Keratinocyte (primary cell): ENCODE measurements around the gene NMUR2. TPM values are rescaled to one million over a fixed set of nuclear protein-coding genes. Genes with fewer than 3 reads are reported as not detected.

Experiments
- DNase-seq: peaks from one replicate; pipeline ENCODE4 v3.0.0-alpha.2; 2011; ENCODE audit warnings: low read depth, missing footprints, low spot score
- FAIRE-seq: peaks from 2 replicates; lab custom pipeline; 2011; peaks lifted over from hg19 to GRCh38; lab: Jason Lieb, UNC
- H2AFZ ChIP-seq: 2 replicates; pipeline ENCODE4 v1.6.0; 2012; ENCODE audit warnings: low read length, control low read depth, inconsistent platforms; ENCODE audit not compliant: control insufficient read depth
- H3K27ac ChIP-seq: 2 replicates; pipeline ENCODE4 v1.5.1; 2011; ENCODE audit warnings: low read length; ENCODE audit not compliant: control insufficient read depth, insufficient read depth
- H3K27me3 ChIP-seq: 3 replicates; pipeline ENCODE4 v1.6.0; 2011; ENCODE audit warnings: low read length; ENCODE audit not compliant: control insufficient read depth, insufficient read depth; ENCODE audit errors: extremely low read depth
- H3K36me3 ChIP-seq, 2 experiments: 2 replicates in 1 of 2; 3 replicates in 1 of 2; pipeline ENCODE4 v1.5.1; 2011; ENCODE audit warnings: low read length in 2 of 2, mild to moderate bottlenecking in 1 of 2; ENCODE audit not compliant: control insufficient read depth in 2 of 2, insufficient read depth in 2 of 2; ENCODE audit errors: extremely low read depth in 1 of 2
- H3K4me1 ChIP-seq: 3 replicates; pipeline ENCODE4 v1.5.1; 2011; ENCODE audit warnings: low read length; ENCODE audit not compliant: control insufficient read depth, insufficient read depth; ENCODE audit errors: extremely low read depth
- H3K4me2 ChIP-seq: 3 replicates; pipeline ENCODE4 v1.6.0; 2011; ENCODE audit warnings: low read depth, low read length; ENCODE audit not compliant: control insufficient read depth, insufficient read depth; ENCODE audit errors: extremely low read depth
- H3K4me3 ChIP-seq, 3 experiments: fragments of 200-600 bp in 1 of 3; sonication (generic) in 1 of 3; 2 replicates in 2 of 3; 3 replicates in 1 of 3; pipeline ENCODE4 v1.5.1; 2011 to 2016; ENCODE audit warnings: low read length in 3 of 3, mild to moderate bottlenecking in 3 of 3, control low read depth in 2 of 3, inconsistent platforms in 1 of 3, low read depth in 1 of 3, mixed read lengths in 1 of 3, mixed run types in 1 of 3, moderate library complexity in 1 of 3; ENCODE audit not compliant: control insufficient read depth in 2 of 3, insufficient read depth in 2 of 3; ENCODE audit errors: extremely low read depth in 1 of 3
- H3K79me2 ChIP-seq: 2 replicates; pipeline ENCODE4 v1.6.0; 2012; ENCODE audit warnings: low read length; ENCODE audit not compliant: control insufficient read depth, insufficient read depth
- H3K9ac ChIP-seq: 3 replicates; pipeline ENCODE4 v1.6.0; 2011; ENCODE audit warnings: low read length; ENCODE audit not compliant: control insufficient read depth, insufficient read depth; ENCODE audit errors: extremely low read depth
- H3K9me1 ChIP-seq: 3 replicates; pipeline ENCODE4 v1.6.0; 2011; ENCODE audit warnings: low read length; ENCODE audit not compliant: control insufficient read depth, insufficient read depth; ENCODE audit errors: extremely low read depth
- H3K9me3 ChIP-seq: 2 replicates; pipeline ENCODE4 v1.5.1; 2012; ENCODE audit warnings: low read depth, low read length; ENCODE audit not compliant: control insufficient read depth
- H4K20me1 ChIP-seq: 3 replicates; pipeline ENCODE4 v1.6.0; 2011; ENCODE audit warnings: low read length; ENCODE audit not compliant: control insufficient read depth, insufficient read depth; ENCODE audit errors: extremely low read depth
- EZH2 ChIP-seq: IDR thresholded peaks from one replicate; pipeline ENCODE4 v1.6.1; 2012; ENCODE audit warnings: inconsistent platforms, mild to moderate bottlenecking, low read length, moderate library complexity
- dilution Hi-C: fragments of 300-500 bp; cut with MboI; formaldehyde crosslinking; loops from one replicate; pipeline ENCODE4 v1.7.0; 2020; ENCODE audit warnings: low sequenced_read_pairs; ENCODE audit not compliant: extremely low pct_ligation_motif_present
- polyA plus RNA-seq, 5 experiments: library from polyadenylated mRNA; depleted of rRNA in 3 of 5; stranded (reverse) in 3 of 5; stranded (forward) in 1 of 5; unstranded in 1 of 5; fragments of >200 nt; gene quantifications; 1 replicate in 1 of 5; 2 replicates in 3 of 5; 3 replicates in 1 of 5; pipeline versions ENCODE4 v1.2.1 to v1.2.3, GENCODE V29; 2011 to 2012; ENCODE audit warnings: missing spikeins in 2 of 5, low read depth in 1 of 5, low replicate concordance in 1 of 5
- TF ChIP-seq, protein P1 (sequence below), 3 experiments: IDR thresholded peaks in 1 of 3; conservative IDR thresholded peaks in 1 of 3; optimal IDR thresholded peaks in 1 of 3; 2 replicates in 2 of 3; 3 replicates in 1 of 3; pipeline versions ENCODE3 to v1.5.1; 2011; ENCODE audit warnings: low read length in 3 of 3, mild to moderate bottlenecking in 3 of 3, moderate library complexity in 2 of 3, control low read depth in 1 of 3, inconsistent platforms in 1 of 3; ENCODE audit not compliant: insufficient read depth in 2 of 3; ENCODE audit errors: extremely low read depth in 1 of 3

NMUR2 gene
- polyA plus RNA-seq, 1 donor (not counting 4 experiments of a cell fraction or from before 2014, with no cell fraction given) = 0.05 TPM

DNA sequence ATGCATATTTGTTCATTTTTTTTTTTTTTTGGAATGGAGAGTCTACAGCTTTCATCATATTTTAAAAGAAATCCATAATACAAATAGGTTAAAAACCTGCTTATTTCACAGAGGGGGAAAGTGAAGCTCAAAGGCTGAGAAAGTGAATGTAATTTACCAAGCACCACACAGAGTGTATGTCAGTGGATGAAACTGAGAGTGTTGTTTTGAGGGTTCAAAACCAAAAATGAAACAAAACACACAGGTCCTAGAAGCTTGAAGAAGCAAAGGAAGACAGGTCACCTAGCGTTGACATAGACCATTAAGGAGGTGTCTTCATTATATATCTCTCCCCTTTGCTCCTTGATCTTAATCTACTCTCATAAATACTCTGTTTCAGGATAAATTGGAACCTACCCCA is 7.5 kb downstream of the NMUR2 start:
- dilution Hi-C loops = no loop called here
- H2AFZ ChIP-seq = no peak overlapping the region

DNA sequence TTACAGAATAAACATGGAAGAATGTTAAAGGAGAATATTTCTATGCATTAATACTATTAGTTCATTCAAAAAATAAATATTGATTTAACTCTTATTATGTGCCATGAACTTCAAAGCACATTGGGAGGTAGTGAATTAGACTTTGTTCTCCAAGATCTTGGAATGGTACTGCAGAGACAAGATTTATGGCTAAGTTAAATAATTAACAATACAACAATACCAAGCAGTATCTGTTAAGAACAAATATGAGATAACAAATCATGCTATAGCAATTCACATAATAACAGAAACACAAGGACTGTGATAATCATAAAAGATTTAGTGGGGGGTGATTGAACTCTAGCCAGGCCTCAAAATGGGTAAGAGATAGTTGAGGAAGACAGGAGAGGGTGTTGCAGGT is 11.6 kb downstream of the NMUR2 start:
- Histone ChIP-seq H3K27ac (no peak overlapping the region), H4K20me1 (no peaks in the 10 kb centered on the region), H2AFZ (no peak overlapping the region), H3K9me1 (no peaks in the 10 kb centered on the region), H3K4me1 (no peaks in the 10 kb centered on the region), H3K79me2 (no peaks in the 10 kb centered on the region), H3K4me2 (no peak overlapping the region), H3K9ac (no peak overlapping the region), H3K36me3 (no peaks in the 10 kb centered on the region), H3K27me3 (no peaks in the 10 kb centered on the region), H3K9me3 (no peaks in the 10 kb centered on the region), H3K4me3 (no peak overlapping the region)
- DNase-seq (no peak), FAIRE-seq (no peak)
- dilution Hi-C loops = no loop called here
- TF ChIP-seq EZH2 = no peak
- TF ChIP-seq, protein P1, sequence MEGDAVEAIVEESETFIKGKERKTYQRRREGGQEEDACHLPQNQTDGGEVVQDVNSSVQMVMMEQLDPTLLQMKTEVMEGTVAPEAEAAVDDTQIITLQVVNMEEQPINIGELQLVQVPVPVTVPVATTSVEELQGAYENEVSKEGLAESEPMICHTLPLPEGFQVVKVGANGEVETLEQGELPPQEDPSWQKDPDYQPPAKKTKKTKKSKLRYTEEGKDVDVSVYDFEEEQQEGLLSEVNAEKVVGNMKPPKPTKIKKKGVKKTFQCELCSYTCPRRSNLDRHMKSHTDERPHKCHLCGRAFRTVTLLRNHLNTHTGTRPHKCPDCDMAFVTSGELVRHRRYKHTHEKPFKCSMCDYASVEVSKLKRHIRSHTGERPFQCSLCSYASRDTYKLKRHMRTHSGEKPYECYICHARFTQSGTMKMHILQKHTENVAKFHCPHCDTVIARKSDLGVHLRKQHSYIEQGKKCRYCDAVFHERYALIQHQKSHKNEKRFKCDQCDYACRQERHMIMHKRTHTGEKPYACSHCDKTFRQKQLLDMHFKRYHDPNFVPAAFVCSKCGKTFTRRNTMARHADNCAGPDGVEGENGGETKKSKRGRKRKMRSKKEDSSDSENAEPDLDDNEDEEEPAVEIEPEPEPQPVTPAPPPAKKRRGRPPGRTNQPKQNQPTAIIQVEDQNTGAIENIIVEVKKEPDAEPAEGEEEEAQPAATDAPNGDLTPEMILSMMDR (optimal IDR thresholded peaks at IDR 0.05 in 1 of 3, IDR thresholded peaks at IDR 0.05 in 1 of 3, conservative IDR thresholded peaks at IDR 0.05 in 1 of 3; ENCODE audit: extremely low read depth in 1 of 3, insufficient read depth in 2 of 3, low read length in 3 of 3) = no peak

More for the DNA sequence above, 7.5 kb downstream of the NMUR2 start:
- Histone ChIP-seq H3K27ac (no peak overlapping the region), H3K9me1 (no peaks in the 10 kb centered on the region), H3K4me2 (no peak overlapping the region), H3K9ac (no peak overlapping the region), H3K79me2 (no peaks in the 10 kb centered on the region), H3K9me3 (no peaks in the 10 kb centered on the region), H3K36me3 (no peaks in the 10 kb centered on the region), H3K4me1 (no peaks in the 10 kb centered on the region), H4K20me1 (no peaks in the 10 kb centered on the region), H3K27me3 (no peaks in the 10 kb centered on the region), H3K4me3 (no peak overlapping the region)
- TF ChIP-seq EZH2 = no peak
- TF ChIP-seq, protein P1 (optimal IDR thresholded peaks at IDR 0.05 in 1 of 3, IDR thresholded peaks at IDR 0.05 in 1 of 3, conservative IDR thresholded peaks at IDR 0.05 in 1 of 3; ENCODE audit: extremely low read depth in 1 of 3, insufficient read depth in 2 of 3, low read length in 3 of 3) = no peak
- DNase-seq = no peak
- no peak for FAIRE-seq
